ENCODE results near the gene ECHS1. TPM values are rescaled to one million over a fixed set of nuclear protein-coding genes. Genes with fewer than 3 reads are reported as not detected.

The ECHS1 gene
- total and polyA plus RNA-seq, 9 of the 15 experiments (the other 6 are each of a cell fraction or from before 2014, with no cell fraction given) = 16.6 to 100 (median 68.1) TPM

DNA sequence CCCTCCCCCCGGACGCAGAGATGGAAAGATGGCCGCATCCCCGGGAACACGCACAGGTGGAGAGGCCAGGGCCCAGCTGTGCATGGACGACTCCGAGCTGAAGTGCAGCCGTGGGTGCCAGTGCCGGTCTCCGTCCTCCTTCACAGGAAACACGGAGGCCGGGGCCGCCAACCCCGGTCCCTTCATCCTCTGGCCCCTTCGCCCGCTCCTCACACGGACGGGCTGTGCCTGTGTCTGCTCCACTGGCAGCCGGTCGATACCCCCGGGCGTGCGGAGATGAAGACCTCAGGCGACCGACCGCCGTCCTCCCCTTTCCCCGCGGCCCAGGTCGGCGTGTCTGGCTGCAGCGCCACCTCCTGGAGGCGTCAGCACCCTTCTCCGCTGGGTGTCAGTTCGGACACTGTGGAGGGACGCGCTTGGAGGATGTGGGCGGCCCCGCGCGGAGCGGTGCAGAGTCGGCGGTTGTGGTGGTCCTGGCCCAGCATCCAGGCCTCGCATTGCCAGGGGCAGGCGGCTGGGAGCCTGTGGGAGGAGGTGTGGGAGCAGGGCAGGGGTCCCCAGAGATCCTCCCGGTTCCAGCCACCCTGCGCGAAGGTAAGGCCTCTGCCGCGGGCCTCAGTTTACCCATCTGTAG, 54.5 kb downstream of the ECHS1 start (continued):
- TF ChIP-seq SNRNP70 (optimal IDR thresholded peaks at IDR 0.05; ENCODE audit: low read depth, low read length) (no peak), ZNF668 (CRISPR knock-in tag; IDR thresholded peaks at IDR 0.05) (no peak), GTF3C2 (IDR thresholded peaks at IDR 0.05; ENCODE audit: borderline replicate concordance, extremely low read depth, insufficient read length) (no peak), SRSF9 (IDR thresholded peaks at IDR 0.05; ENCODE audit: borderline replicate concordance, low read depth, low read length) (no peak), ZNF445 (CRISPR knock-in tag; IDR thresholded peaks at IDR 0.05; ENCODE audit: low read depth) (no peak), ZBTB7A (IDR thresholded peaks at IDR 0.05; ENCODE audit: borderline replicate concordance, control insufficient read depth, low read depth, low read length) (peak; percentile 61; the same call in 1 of the 2 replicates), TCF7 (IDR thresholded peaks at IDR 0.05; ENCODE audit: borderline replicate concordance) (no peak), SMARCB1 (IDR thresholded peaks at IDR 0.05; ENCODE audit: insufficient read length, low read depth) (no peak), MAFK (IDR thresholded peaks at IDR 0.05; ENCODE audit: low read length) (no peak), CREBBP (IDR thresholded peaks at IDR 0.05; ENCODE audit: low read depth, low read length) (no peak), E2F6 (IDR thresholded peaks at IDR 0.05; ENCODE audit: borderline replicate concordance in 1 of 2, extremely low read depth in 1 of 2, insufficient read depth in 1 of 2, insufficient read length in 1 of 2, low read depth in 1 of 2, low read length in 1 of 2, poor library complexity in 1 of 2, severe bottlenecking in 1 of 2) (peak; percentile 21 to 38), STAT6 (CRISPR knock-in tag; IDR thresholded peaks at IDR 0.05) (no peak), POLR3A (IDR thresholded peaks at IDR 0.05; ENCODE audit: borderline replicate concordance, extremely low read depth, insufficient read depth, insufficient read length) (no peak), ZNF592 (IDR thresholded peaks at IDR 0.05) (no peak), MTA1 (IDR thresholded peaks at IDR 0.05; ENCODE audit: borderline replicate concordance) (no peak), C11orf30 (IDR thresholded peaks at IDR 0.05; ENCODE audit: low read depth) (no peak)
